NCI-H446 treated with DMSO at 0.1 percent for 48 hours (cell line): ENCODE results near the gene TRIM7.
"Not testable (repeated sequence)": the region's sequence is repeated elsewhere in the genome, so short reads cannot be mapped to it uniquely, and the experiment has no call there.

Source experiments
- DNase-seq: peaks from one replicate; lab custom pipeline; 2025; lab: John Stamatoyannopoulos, UW

Gene TRIM7

DNA sequence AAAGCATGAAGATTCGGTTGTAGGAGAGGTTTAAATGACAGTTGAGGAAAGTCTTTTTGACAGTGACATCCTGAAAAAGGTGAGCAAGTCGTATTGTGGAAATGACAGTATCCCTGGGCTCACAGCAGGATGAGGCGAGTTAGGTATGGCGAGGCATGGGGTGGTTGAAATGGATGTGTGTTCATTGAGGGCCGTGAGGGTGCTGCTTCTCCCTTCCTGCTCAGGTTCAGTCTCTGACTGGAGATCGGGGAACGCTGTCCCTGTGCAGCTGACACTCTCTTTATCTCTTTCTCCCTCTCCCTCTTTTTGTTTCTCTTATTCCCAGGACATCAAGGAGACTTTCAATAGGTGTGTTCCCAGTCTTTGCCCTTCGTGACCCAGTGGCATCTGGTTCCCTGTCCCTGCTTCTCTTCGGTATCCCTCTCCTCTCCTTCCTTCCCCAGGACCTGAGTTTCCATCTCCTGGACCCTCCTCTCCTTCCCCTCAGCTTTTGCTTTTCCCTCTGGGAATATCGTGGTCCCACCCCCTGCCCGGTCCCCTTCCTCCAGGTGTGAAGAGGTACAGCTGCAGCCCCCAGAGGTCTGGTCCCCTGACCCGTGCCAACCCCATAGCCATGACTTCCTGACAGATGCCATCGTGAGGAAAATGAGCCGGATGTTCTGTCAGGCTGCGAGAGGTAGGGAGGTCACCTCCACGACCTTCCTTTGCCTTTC is 28.2 kb upstream of the TRIM7 start:
- DNase-seq, result no peak

DNA sequence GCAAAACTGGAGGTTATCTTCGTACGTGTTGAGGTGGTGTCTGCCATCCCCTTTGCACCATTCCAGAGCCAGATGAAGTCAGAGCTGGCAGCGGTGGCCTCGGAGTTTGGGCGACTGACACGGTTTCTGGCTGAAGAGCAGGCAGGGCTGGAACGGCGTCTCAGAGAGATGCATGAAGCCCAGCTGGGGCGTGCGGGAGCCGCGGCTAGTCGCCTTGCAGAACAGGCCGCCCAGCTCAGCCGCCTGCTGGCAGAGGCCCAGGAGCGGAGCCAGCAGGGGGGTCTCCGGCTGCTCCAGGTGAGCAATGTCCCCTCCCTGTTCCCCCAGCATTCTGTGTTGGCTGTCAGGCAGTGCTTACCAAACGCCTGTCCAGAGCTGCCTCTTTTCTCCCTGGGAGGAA is 27.6 kb upstream of the TRIM7 start:
- DNase-seq, result no peak

- DNase-seq, result no peak
Measured at GRCh38 chr5:181231432-181231831, 26.4 kb upstream of the TRIM7 start.

DNA sequence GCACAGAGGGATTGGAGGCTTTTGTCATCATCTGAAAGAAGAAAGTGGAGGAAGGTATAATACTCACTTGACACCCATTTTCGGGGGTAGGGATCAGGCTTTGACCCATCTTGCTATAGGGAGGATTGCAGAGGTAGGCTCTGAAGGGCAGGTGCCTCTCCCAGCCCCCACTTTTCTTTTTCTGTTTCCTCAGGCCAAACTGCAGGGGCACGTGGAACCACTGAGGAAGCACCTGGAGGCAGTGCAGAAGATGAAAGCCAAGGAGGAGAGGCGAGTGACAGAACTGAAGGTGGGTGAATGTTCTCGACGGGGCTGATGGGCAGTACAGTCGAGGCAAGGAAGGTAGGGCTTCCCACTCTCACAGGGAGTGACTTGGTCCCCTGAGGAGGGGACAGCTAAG is 25.6 kb upstream of the TRIM7 start:
- no peak for DNase-seq

DNA sequence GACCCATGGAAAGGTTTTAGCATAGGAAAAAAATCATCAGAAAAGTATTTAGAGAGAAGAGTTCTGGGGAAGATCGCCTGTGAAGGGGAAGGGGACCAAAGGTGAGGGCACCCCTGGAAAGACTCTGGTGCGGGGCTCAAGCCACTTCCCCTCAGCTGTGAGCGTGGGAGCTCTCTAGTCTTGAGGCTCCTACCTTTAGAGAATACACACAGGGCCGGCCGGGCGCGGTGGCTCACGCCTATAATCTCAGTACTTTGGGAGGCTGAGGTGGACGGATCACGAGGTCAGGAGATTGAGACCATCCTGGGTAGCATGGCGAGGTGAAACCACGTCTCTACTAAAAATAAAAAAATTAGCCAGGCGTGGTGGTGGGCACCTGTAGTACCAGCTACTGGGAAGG is 25.0 kb upstream of the TRIM7 start:
- no peak for DNase-seq

- DNase-seq, result no peak
Measured at GRCh38 chr5:181224390-181225229, 19.6 kb upstream of the TRIM7 start.

- DNase-seq, result no peak
Measured at GRCh38 chr5:181223729-181224389, 18.9 kb upstream of the TRIM7 start.

DNA sequence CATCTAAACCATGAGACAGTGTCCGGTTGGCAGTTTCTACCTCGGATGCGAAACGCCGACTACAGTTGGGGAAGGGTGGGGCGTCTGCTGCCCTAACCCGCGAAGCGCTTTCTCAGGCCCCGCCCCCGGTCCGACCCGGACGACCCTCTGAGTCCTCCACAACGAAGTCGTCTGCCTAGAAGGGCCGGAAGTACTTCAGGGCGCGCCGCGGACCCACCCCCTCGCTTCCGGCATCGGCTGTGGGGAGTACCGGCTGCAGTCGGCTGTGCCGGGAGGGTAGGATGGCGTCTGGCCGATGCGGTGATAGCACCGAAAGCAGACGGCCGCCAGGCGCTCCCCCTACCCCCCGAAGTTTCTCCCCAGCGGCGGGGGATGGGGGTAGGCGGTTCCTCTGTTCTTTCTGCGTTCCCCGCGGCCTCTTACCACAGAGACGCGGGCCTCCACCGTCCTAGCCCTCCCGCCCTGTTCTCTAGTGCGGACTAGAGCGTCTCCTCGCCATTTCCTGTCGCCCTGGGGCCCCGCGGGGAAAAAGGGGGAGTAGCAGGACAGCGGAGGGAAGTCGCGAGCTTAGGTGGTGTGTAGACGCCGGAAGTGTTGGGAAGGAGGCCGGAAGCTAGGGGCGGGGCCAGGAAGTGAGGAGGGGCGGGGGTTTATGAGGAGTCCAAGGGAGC is 18.2 kb upstream of the TRIM7 start, which contains the start of gene TRIM41:
TSS of gene TRIM41 (plus strand) at position 224 of the 671 bp plus-strand sequence. CDS start 719 bp downstream, outside the sequence.
- no peak for DNase-seq

- DNase-seq, result no peak
Measured at GRCh38 chr5:181222630-181223057, 17.6 kb upstream of the TRIM7 start.

DNA sequence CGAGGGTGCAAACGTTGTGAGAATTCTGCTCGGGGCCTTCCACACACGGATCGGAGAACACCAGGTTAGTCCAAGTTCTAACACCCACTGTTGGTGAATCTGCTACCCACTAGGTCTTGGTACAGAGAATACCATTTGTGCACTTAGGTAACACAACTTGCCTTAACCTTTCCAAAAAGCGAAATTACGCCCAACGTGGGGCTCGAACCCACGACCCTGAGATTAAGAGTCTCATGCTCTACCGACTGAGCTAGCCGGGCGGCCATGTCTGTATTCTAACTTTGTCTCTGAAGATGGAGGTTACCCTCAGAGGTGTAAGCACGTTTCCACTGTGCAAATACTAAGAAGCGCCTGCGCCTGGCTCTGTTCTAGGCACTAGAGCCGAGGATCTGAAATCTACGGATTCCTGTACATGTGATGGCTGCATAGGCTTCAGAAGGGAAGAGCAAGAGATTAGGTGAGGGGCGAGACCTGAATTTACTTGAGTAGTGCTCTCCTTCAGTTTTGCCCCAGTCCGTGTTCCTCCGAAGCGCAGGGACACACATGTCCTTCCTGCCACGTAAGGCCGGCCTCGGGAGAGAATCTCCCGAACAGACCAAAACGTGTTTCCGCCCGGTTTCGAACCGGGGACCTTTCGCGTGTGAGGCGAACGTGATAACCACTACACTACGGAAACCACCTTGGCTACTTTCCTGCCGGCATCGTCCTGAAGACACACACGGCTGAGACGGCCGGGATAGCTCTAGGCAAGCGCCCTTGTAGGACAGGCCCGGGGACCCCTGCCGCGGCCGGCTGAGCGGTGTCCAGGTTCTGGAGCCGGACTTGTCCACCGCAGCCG is 17.0 kb upstream of the TRIM7 start:
- no peak for DNase-seq

DNA sequence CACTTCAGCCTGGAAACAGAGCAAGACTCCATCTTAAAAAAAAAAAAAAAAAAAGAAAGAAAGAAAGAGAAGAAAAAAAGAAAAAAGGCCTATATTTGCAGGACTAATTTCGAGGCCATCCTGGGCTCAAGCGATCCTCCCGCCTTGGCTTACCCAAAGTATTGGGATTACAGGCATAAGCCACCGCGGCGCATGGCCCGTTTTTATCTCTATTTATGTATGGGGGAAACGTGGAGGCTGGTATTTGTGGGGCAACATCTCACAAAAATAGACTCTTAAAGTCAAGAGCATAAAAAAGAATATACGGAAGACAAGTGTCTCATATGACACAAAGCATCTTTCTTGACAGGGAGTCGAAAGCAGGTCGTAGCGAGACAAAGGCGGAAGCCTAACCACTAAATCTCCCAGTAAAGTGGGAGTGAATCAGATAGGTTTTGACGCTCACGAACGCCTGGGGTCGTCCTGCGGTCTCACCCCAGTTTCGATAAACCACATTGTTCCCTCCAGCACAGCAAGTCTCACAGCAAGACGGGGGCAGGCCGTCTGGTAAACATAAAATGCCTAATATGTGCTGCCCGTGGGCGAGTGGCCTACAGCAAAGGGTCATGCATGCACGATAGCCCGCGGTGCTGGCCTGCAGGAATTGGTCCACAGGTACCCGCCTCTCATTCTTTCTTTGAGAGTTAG is 16.3 kb upstream of the TRIM7 start:
- DNase-seq, result no peak

GRCh38 chr5:181220178-181220515 is 15.2 kb upstream of the TRIM7 start:
- no peak for DNase-seq

GRCh38 chr5:181219262-181220177 is 14.5 kb upstream of the TRIM7 start:
- no peak for DNase-seq

GRCh38 chr5:181218795-181219124 is 13.8 kb upstream of the TRIM7 start:
- DNase-seq, result no peak

GRCh38 chr5:181217803-181218062 is 12.7 kb upstream of the TRIM7 start:
- DNase-seq, result no peak

- DNase-seq, result no peak
Measured at GRCh38 chr5:181217111-181217802, 12.3 kb upstream of the TRIM7 start.

GRCh38 chr5:181215997-181216989 is 11.3 kb upstream of the TRIM7 start:
- DNase-seq, result no peak

- not testable (repeated sequence) for DNase-seq
Measured at GRCh38 chr5:181214249-181214648, 9.3 kb upstream of the TRIM7 start.
